NCI-H1092 (cell line): ENCODE results near the gene FLRT2.

Experiments used
- DNase-seq: peaks from one replicate; lab custom pipeline; 2025; lab: John Stamatoyannopoulos, UW

The FLRT2 gene

DNA sequence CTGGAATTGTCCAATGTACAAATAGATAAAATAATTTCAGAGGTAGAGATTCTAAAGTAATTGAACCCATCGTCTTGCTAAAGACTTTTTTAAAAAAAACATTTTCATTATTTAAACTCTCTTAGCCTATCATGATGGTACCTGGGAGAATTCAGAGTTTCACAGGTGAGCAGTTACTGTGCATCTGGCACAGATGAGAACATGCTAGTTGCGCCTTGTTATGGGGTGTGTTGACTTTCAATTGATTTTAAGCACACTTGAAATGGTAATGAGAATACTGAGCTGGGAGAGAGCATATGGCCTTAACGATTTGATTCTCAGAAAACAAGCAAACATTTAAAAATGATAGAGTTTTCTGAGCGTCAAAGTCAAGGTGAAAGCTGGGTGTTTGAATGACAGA is 66.6 kb downstream of the FLRT2 start:
- peak; percentile 45 for DNase-seq

DNA sequence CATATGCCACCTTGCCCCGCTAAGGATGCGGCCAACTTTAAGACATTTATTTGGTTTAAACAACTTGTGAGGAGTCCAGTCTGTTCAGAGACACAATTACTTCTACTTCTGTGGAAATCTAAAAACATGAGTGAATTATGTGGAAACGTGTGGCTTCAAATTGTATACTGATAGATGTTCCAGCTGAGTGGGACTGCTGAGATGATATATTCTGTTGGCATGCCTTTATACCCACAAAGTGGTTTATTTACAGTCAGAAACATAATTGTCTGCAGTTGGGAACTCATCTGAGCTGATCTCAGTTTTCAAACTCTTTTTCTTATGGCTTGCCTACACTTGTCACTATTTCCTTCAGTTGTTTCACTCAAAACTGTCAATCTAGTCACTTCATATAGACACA is 67.8 kb downstream of the FLRT2 start:
- no peak for DNase-seq

- DNase-seq, result no peak
These were observed 70.0 kb downstream of the FLRT2 start for GRCh38 chr14:85599939-85600338.

- peak; percentile 60 for DNase-seq
These were observed 71.3 kb downstream of the FLRT2 start for GRCh38 chr14:85601246-85601645.

- DNase-seq, result no peak
These were observed 71.7 kb downstream of the FLRT2 start for GRCh38 chr14:85601690-85602089.

- no peak for DNase-seq
These were observed 72.4 kb downstream of the FLRT2 start for GRCh38 chr14:85602345-85602744.

DNA sequence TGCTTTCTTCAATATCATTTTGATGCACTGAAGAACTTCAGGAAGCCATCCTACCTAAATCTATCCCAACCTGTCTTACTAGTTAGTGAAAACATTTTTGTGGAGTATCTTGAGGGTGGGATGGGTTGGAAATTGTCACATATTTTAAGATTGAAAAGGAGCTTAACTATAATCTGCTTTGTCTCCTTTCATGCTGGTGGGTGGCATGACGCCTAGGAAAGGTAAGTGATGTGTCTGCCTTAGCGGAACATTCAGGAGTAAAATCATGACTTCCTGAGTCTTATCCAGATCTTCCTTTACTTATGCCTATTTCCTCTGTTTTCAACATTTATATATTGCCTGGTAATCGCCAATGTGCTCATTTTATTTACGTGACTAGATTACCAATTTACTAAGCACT is 74.1 kb downstream of the FLRT2 start:
- DNase-seq, result no peak

DNA sequence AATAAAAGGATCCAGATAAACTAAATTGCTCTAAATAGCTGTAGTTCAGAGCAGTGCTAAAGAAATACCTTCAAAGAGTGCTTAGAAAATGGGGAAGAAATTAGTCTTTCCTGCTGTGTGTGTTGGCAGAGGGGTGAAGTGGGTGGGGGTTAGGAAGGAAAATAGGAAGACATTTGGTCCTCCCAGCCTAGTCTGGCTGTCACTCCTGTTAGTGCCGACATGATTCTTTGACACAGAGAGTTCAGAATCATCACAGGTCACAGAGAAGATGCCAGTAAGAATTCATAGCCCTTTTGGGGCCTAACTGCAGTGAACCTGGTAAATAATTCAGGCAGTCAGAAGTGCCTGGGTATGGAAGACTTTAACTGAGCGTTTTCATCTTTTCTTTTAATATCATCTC is 74.8 kb downstream of the FLRT2 start:
- no peak for DNase-seq

DNA sequence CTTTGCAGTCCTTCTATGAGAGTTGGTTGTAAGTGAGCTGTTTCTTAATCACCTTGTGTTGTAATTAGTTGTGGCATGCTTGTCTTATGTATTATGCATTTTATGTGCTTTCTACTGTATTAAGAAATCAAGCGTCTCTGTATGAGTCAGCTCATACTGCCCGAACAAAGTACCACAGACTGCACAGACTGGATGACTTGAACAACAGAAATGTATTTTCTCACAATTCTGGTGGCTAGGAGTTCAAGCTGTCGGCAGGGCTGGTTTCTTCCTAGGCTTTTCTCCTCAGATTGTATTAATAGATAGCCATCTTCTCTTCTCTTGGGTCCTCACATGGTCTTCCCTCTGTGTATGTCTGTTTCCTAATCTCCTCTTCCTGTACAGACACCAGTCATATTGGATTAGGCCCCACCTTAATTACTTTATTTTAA is 77.7 kb downstream of the FLRT2 start:
- DNase-seq, result no peak

- DNase-seq, result no peak
These were observed 83.6 kb downstream of the FLRT2 start for GRCh38 chr14:85613496-85613895.

DNA sequence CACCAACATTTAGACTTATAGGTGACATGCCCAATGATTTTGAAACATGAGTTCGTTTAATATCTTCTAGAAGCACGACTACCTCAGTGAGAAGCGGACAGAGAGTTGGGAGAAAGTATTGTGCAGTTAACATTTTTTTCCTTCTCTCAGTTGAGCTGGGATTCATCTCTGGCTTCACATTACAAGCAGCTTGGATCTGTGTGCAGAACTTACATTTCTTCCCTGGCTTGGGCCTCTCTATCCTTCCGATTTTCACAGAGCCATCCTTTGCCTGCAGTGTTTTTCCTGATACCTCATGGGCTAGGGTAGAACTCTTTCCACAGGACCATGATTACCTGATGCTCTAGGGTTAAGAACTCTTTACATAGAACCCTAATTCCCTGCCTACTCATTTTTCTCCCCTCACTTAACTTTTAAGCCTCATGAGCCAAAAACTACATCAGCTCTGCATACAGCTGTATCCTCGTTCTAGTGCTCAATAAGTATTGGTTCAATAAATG is 86.5 kb downstream of the FLRT2 start:
- DNase-seq, result no peak

DNA sequence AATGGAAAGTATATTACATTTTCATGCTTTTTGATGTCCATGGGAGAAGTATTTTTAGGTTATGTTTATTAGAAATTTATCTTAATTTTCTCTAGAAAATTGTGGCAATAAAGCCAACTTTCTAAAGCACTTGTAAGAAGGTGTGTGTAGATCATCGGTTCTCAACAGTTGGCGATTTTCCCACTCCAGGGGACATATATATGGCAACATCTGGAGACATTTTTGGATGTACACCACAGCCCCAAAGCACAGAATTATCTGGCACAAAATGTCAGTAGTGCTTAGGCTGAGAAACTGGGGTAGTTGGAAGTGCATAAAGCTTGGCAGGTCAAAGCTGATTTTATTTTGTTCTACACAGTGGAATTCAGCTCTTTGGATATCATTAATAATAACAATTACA is 86.9 kb downstream of the FLRT2 start:
- DNase-seq, result no peak

GRCh38 chr14:85617791-85618190 is 87.8 kb downstream of the FLRT2 start:
- DNase-seq, result no peak

- no peak for DNase-seq
These were observed 88.4 kb downstream of the FLRT2 start for GRCh38 chr14:85618390-85618789.

DNA sequence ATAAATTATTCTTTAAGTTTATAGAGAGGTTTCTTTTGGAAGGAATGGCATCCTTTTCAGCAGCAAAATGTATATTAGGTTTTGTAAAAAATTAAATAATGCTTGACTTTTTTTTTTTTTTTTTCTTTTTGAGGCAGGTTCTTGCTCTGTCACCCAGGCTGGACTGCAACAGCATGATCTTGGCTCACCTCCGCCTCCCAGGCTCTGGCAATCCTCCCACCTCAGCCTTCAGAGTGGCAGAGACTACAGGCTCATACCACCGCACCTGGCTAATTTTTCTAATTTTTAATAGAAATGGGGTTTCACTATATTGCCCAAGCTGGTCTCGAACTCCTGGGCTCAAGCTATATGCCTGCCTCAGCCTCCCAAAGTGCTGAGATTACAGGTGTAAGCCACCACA is 89.0 kb downstream of the FLRT2 start:
- DNase-seq, result no peak

DNA sequence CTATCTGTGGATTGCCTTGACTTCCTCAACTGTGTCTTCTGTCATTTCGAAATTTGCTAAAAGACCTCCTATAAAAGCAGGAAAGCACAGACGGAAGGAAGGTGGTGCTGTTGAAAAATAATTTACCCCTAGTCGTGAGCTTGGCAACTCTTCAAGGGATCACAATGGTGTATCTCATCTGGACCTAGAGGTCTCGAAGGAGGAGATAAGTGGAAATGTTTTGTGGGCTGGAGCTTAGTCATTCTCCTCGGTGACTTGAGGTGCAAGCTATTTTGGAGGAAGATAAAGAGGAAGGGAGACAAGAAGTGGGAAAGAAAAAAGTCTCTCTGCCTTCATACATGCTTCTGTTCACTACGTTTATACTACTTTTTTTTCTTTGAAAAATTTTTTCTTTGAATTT is 89.9 kb downstream of the FLRT2 start:
- DNase-seq, result no peak

DNA sequence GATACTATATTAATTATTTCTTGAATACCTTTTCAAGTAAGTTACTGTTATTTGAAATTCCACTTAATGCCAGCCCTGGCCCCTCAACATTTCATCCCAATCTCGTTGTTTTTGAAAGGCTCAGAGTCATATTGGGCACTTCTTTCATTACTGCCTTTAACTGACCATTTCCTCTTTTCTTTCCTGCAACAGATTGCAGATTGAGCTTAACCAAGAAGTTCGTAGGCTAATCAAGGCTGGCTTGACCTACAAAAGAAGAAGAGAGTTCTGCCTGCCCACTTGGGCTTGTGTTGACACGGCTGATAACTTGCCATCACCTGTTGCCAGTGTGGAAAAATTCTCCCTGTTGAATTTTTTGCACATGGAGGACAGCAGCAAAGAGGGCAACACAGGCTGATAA is 91.0 kb downstream of the FLRT2 start:
- DNase-seq, result no peak

DNA sequence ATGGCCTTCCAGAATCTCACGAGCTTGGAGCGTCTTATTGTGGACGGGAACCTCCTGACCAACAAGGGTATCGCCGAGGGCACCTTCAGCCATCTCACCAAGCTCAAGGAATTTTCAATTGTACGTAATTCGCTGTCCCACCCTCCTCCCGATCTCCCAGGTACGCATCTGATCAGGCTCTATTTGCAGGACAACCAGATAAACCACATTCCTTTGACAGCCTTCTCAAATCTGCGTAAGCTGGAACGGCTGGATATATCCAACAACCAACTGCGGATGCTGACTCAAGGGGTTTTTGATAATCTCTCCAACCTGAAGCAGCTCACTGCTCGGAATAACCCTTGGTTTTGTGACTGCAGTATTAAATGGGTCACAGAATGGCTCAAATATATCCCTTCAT is 92.2 kb downstream of the FLRT2 start:
- no peak for DNase-seq

DNA sequence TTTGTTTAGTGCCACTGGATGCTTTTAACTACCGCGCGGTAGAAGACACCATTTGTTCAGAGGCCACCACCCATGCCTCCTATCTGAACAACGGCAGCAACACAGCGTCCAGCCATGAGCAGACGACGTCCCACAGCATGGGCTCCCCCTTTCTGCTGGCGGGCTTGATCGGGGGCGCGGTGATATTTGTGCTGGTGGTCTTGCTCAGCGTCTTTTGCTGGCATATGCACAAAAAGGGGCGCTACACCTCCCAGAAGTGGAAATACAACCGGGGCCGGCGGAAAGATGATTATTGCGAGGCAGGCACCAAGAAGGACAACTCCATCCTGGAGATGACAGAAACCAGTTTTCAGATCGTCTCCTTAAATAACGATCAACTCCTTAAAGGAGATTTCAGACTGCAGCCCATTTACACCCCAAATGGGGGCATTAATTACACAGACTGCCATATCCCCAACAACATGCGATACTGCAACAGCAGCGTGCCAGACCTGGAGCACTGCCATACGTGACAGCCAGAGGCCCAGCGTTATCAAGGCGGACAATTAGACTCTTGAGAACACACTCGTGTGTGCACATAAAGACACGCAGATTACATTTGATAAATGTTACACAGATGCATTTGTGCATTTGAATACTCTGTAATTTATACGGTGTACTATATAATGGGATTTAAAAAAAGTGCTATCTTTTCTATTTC is 93.2 kb downstream of the FLRT2 start:
- no peak for DNase-seq

DNA sequence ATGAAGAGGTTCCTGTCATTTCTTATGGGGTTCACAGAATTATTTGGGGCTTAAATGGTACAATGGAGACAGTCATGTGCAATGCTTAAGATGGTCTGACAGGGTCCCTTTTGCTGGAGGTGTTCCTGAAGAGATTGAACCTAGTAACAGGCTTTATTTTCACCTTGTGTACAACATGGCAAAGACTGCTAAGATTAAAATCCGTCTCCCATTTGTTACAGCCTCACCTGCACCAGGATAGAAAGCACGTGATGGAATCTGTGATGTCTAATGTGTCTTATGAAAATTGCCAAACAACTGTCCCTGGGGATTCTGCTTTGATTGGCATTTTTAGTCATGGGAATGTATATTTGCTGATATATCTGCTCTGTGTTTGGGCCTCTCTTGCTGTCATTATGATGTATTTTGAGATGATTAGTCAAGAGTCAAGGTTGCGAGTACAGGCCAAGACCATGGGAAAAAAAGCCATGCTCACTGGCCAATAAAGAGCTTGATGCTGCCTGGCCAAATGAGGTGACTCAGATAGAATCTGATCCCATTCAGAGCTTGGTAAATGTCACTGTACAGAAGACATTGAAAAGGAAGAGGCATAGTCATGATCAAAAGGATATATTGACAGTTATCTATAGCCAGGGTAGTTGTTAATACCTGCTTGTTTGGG is 96.1 kb downstream of the FLRT2 start:
- DNase-seq, result no peak

GRCh38 chr14:85634205-85634604 is 104.3 kb downstream of the FLRT2 start:
- DNase-seq, result no peak

DNA sequence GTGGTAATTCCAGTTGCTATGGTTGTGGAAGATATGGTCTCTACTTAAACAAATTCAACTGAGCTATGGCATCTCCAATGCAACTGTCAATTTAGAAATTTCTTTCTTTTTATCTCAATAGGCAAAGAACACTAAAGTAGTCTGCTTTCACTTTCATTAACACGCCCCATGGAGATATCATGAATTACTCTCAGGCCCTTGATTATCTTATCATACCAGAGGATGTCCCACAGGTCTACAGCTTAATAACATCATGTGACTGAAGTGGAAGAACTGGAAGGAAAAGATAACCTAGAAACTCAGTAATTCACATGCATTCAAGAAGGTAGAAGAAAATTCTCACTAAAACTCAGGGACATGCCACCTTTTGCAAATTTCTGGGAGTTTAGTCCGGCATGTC is 114.3 kb downstream of the FLRT2 start:
- no peak for DNase-seq

- DNase-seq, result no peak
These were observed 123.1 kb downstream of the FLRT2 start for GRCh38 chr14:85653029-85653428.
